H1 (cell line): Measurements from ENCODE around the gene LRP1-AS. TPM values are rescaled to one million over a fixed set of nuclear protein-coding genes. Genes with fewer than 3 reads are reported as not detected.

ENCODE experiments used
- HDAC2 ChIP-seq, 2 experiments: fragments of 300-600 bp in 1 of 2; sonication (generic) in 1 of 2; IDR thresholded peaks; 2 replicates each; pipeline ENCODE4 v1.6.1; 2011 to 2012; ENCODE audit warnings: low read depth in 2 of 2, low read length in 2 of 2, mild to moderate bottlenecking in 2 of 2, moderate library complexity in 2 of 2, borderline replicate concordance in 1 of 2, inconsistent platforms in 1 of 2
- RAD21 ChIP-seq, 2 experiments: IDR thresholded peaks in 1 of 2; conservative IDR thresholded peaks in 1 of 2; 2 replicates each; pipeline ENCODE4 v1.6.1; 2011; ENCODE audit warnings: low read depth in 2 of 2, low read length in 2 of 2, improper control_type of control experiment in 1 of 2, inconsistent platforms in 1 of 2, mild to moderate bottlenecking in 1 of 2, moderate library complexity in 1 of 2
- polyA plus RNA-seq, 7 experiments: library from polyadenylated mRNA; depleted of rRNA in 3 of 7; stranded (reverse) in 5 of 7; unstranded in 2 of 7; fragments of >200 nt in 5 of 7; fragments of 200-250 nt in 2 of 7; gene quantifications; 1 replicate in 5 of 7; 2 replicates in 1 of 7; 4 replicates in 1 of 7; pipeline versions ENCODE4 v1.2.1 to v1.2.3, GENCODE V29; 2011 to 2013; ENCODE audit warnings: missing spikeins in 2 of 7, mixed read lengths in 2 of 7
- total RNA-seq: library from RNA; stranded (reverse); fragmentation: NEBNext Ultra II Directional; extraction: Animal tissue kit (Norgen Biotek cat#: 25700); gene quantifications from 2 replicates; pipeline ENCODE4 v1.2.1, GENCODE V29; 2021

The LRP1-AS gene
- total and polyA plus RNA-seq, 2 of the 8 experiments (the other 6 are each of a cell fraction or from before 2014, with no cell fraction given) = not detected

GRCh38 chr12:57190037-57190436, 42.6 kb upstream of the LRP1-AS start (continued):
- TF ChIP-seq HDAC2 (IDR thresholded peaks at IDR 0.05; ENCODE audit: borderline replicate concordance in 1 of 2, low read depth in 2 of 2, low read length in 2 of 2) (no peak), RAD21 (IDR thresholded peaks at IDR 0.05 in 1 of 2, conservative IDR thresholded peaks at IDR 0.05 in 1 of 2; ENCODE audit: low read depth in 2 of 2, low read length in 2 of 2) (no peak)
